ENCODE results near the gene ACTL8.

The ACTL8 gene

GRCh38 chr1:17837233-17838030, 82.3 kb downstream of the ACTL8 start:
- no peak for TF ChIP-seq CTCF (IDR thresholded peaks at IDR 0.05)

GRCh38 chr1:17839641-17840196, 84.6 kb downstream of the ACTL8 start:
- no peak for TF ChIP-seq CTCF (IDR thresholded peaks at IDR 0.05)

GRCh38 chr1:17841944-17842343, 86.8 kb downstream of the ACTL8 start:
- no peak for TF ChIP-seq CTCF (IDR thresholded peaks at IDR 0.05)

GRCh38 chr1:17842686-17843085, 87.6 kb downstream of the ACTL8 start:
- no peak for TF ChIP-seq CTCF (IDR thresholded peaks at IDR 0.05)

- TF ChIP-seq CTCF (IDR thresholded peaks at IDR 0.05), result no peak
Measured at GRCh38 chr1:17844185-17844826, 89.2 kb downstream of the ACTL8 start.

GRCh38 chr1:17845583-17845982, 90.5 kb downstream of the ACTL8 start:
- TF ChIP-seq CTCF (IDR thresholded peaks at IDR 0.05), result no peak

- no peak for TF ChIP-seq CTCF (IDR thresholded peaks at IDR 0.05)
Measured at GRCh38 chr1:17846341-17846740, 91.2 kb downstream of the ACTL8 start.

Measured in LNCAP (cell line).